HG02763 (cell line): ENCODE data around the gene ZNF598.
"Not testable (repeated sequence)": the region's sequence is repeated elsewhere in the genome, so short reads cannot be mapped to it uniquely, and the experiment has no call there.

Experiments used
- ATAC-seq: cut with Tn5 transposase; IDR thresholded peaks from one replicate; pipeline ENCODE4 v1.9.1; 2021; ENCODE audit warnings: mild to moderate bottlenecking, moderate library complexity; ENCODE audit not compliant: unreplicated experiment

Gene ZNF598

DNA sequence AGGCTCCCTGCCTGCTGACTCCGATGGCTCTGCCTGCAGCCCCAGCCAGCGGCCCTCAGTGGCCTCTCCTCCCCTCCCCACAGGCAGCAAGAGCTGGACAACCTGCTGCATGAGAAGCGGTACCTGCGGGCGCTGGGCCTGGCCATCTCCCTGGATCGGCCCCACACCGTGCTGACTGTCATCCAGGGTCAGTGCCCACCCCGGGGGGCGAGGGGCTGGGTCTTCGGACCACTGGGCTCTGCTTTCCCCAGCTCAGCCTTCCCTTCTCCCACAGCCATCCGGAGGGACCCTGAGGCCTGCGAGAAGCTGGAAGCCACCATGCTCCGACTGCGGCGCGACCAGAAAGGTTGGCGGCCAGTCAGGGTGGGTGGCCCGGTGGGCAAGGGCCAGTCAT lies 31.7 kb downstream of the ZNF598 start:
- ATAC-seq = no peak

GRCh38 chr16:1976951-1977874 lies 32.4 kb downstream of the ZNF598 start:
- ATAC-seq = no peak

DNA sequence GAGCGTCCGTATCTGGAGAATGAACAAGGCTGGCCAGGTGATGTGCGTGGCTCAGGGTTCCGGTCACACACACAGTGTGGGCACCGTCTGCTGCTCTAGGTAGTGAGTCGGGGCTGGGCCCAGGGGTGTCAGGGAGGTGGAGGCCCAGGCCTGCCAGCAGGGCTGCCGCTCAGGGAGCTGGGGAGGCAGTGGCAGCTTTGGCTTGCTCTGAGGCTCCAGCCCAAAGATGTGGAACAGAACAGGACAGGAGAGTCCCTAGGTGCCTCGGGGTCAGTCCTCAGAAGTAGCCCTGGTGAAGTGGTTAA lies 33.5 kb downstream of the ZNF598 start:
- ATAC-seq = no peak

DNA sequence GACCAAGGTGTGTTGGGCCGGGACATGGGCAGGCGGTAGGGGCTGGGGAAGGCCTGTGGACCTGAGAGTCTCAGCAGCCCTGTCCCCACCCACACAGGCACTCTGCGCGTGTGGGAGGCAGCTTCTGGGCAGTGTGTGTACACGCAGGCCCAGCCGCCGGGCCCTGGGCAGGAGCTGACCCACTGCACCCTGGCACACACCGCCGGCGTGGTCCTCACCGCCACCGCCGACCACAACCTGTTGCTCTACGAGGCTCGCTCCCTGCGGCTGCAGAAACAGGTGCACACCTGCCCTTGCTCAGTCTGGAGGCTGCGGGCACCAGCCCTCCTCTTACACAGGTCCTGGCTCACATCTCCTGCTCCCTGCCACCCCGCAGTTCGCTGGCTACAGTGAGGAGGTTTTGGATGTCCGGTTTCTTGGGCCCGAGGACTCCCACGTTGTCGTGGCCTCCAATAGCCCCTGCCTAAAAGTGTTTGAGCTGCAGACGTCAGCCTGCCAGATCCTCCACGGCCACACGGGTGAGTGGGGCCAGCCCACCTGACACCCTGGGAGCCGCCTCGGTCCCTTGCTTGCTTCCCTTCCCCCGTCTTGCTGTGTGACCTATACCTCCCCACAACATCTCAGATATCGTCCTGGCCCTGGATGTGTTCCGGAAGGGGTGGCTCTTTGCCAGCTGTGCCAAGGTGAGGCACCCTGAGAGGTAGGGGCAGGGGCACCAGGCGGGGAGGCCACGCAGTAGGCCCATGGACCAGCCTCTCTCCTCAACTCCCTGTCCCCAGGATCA lies 34.0 kb downstream of the ZNF598 start:
- ATAC-seq = no peak

- no peak for ATAC-seq
These were observed 35.2 kb downstream of the ZNF598 start for GRCh38 chr16:1974157-1975070.

- ATAC-seq = no peak
These were observed 36.0 kb downstream of the ZNF598 start for GRCh38 chr16:1973461-1974156.

GRCh38 chr16:1972490-1972877 lies 37.1 kb downstream of the ZNF598 start:
- peak; percentile 2 for ATAC-seq

- peak; percentile 80 for ATAC-seq
These were observed 37.7 kb downstream of the ZNF598 start, which contains the start of gene TBL3 for GRCh38 chr16:1971796-1972489. Gene TBL3 (plus strand): TSS chr16:1972053. CDS start chr16:1972165, 112 bp downstream.

DNA sequence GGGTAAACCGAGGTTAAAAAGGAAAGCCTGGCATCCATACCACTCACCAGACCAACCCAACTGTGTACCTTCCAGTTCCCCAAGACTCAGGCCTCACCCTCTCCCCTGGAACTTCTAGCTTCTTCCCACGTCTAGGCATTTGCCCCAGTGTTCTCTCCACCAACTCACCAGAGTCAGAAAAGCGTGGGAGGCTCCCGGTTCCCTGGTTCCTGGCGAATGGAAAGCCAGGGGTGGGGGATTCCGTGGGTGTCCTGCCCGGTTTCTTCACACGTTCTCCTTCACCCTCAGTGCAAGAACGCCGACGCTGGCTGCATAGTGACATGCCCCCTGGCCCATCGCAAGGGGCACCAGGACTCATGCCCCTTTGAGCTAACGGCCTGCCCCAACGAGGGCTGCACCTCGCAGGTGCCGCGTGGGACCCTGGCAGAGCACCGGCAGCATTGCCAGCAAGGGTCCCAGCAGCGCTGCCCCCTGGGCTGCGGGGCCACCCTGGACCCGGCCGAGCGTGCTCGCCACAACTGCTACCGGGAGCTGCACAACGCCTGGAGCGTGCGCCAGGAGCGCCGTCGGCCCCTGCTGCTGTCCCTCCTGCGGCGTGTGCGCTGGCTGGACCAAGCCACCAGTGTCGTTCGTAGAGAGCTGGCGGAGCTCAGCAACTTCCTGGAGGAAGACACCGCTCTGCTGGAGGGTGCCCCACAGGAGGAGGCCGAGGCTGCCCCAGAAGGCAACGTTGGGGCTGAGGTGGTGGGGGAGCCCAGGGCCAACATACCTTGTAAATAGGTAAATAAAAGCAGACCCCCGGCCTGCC lies 41.3 kb downstream of the ZNF598 start:
- ATAC-seq = no peak

GRCh38 chr16:1966460-1966859 lies 43.2 kb downstream of the ZNF598 start, which contains the start of gene RNF151:
Gene RNF151 (plus strand): TSS chr16:1966856. CDS start chr16:1966882, 26 bp downstream.
- ATAC-seq = no peak

DNA sequence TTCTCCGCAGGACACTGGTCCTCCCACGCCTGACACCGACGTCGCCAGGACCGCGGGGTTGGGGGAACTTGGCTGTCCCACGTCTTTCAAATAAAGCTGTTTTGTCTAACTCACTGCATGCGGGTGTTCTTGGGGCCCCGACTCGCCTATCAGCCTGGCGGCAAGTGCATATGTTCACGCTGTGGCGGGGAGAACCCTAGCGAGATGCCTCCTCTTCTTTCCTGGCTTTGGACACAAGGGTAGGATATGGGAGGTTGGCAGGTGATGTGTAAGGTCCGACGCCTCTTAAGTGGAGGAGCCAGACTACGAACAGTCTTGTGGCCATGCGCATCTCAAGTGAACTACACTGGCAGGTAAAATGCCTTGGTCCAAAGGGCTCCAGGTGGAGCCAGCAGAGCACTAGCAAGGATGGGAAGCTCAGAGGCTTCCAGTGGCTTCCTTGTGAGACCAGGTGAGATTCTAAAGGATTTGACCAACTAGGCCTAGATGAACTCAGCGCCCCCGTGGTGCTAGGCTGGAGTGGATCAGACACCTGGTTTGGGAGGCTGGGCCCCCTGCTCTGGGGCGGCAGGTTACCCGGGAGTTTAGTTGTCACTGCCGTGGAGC lies 44.1 kb downstream of the ZNF598 start:
- no peak for ATAC-seq

DNA sequence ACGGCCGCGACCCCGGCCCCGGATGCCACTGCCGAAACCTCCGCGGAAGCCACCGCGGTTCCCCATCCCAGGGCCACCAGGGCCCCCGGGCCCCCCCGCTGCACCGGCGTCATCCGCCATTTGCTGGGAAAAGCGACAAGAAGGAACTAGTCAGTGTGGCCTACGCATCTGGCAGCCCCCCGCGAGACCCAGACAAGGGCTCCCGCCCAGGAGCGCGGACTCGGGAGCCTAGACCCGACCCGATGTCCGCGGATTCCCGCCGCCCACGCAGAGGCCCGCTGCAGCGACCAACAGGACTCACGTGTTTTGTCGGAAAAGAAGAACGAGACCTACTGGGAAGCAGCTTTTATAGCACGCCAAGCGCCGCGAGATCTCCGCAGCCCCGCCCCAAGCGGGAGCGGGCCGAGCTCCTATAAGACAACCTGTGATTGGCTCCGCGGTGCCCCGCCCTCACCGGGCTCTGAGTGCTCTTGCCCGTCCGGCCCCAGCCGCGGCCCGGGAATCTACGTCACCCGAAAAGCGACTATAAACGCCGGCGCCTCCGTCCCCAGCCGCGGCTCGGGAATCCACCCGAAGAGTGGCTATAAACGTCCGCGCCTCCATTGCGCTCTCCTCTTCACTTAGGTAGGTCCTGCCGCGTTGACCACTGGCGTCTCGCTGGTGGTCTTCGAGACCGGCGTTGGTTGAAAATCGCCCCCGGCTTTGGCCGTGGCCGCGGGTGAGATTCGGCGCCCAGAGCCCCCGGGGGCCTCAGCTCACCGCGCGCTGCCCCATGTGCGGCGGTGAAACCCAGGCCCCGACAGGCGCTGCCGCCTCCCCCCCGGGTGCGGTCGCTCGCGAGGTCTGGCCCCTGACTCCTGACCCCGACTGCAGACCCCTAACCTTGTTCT lies 44.9 kb downstream of the ZNF598 start, which contains the start of gene RPS2:
TSS of gene RPS2 (minus strand) at position 321 of the 890 bp plus-strand sequence. CDS start at position 120, 201 bp downstream.
- ATAC-seq = peak; percentile 73

- peak; percentile 7 for ATAC-seq
These were observed 45.7 kb downstream of the ZNF598 start for GRCh38 chr16:1963806-1964505.

DNA sequence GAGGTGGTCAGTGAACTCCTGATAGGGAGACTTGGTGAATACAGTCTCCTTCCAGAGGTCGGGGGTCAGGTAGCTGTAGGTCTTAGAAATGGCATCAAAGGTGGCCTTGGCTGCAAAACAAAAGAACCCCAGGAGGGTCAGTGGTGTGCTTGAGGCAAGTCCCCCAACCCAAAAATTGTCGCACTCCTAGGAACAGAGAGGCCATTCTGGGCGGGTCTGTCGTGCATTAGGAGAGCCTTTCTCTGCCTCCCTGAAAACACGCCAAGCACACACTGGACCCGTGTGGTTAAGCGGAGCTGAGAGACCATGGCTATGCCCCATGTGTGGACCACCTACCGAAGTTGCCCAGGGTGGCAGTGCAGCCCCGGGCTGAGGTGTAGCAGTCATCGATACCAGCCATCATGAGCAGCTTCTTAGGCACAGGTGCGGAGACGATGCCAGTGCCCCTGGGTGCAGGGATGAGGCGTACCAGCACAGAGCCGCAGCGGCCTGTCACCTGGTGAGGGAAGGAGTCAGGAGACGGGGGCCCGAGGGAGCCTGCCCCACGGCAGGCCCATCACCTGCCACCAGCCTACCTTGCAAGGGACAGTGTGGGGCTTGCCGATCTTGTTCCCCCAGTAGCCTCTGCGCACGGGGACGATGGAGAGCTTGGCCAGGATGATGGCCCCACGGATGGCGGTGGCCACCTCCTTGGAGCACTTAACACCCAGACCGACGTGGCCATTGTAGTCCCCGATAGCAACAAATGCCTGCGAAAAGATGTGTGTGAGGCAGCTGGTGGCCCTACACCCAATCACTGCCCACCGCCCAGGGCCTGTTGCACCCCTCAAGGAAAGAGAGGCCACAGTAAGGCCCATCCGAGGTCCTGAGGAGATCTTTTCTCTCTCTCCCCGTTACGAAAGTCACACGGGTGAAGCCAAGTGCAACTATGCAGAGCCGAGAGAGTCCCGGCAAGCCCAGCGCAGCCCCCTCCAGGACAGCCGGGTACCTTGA lies 47.2 kb downstream of the ZNF598 start:
- ATAC-seq = not testable (repeated sequence)

GRCh38 chr16:1961651-1962067 lies 48.0 kb downstream of the ZNF598 start:
- ATAC-seq = no peak
